ENCODE measurements around the gene LIN7A. TPM values are rescaled to one million over a fixed set of nuclear protein-coding genes. Genes with fewer than 3 reads are reported as not detected.

Gene LIN7A
- total RNA-seq, 2 donors from 2014 or later = 0.21 to 0.22 TPM

- DNase-seq = no peak
- Mint-ChIP-seq H3K4me1 (no peaks in the 10 kb centered on the region), H3K27me3 (no peaks in the 10 kb centered on the region), H3K4me3 (no peak overlapping the region), H3K27ac (no peak overlapping the region), H3K36me3 (ENCODE audit: low read depth) (no peaks in the 10 kb centered on the region)
- H3K9me3 ChIP-seq (ENCODE audit: control insufficient read depth, low read length, poor library complexity, severe bottlenecking) = no peaks in the 10 kb centered on the region
- ATAC-seq = no peak
Observed at GRCh38 chr12:80770958-80771357, 166.8 kb downstream of the LIN7A start.

GRCh38 chr12:80769553-80770140 is 168.1 kb downstream of the LIN7A start:
- Mint-ChIP-seq H3K4me3 (no peak overlapping the region), H3K4me1 (no peaks in the 10 kb centered on the region)

DNA sequence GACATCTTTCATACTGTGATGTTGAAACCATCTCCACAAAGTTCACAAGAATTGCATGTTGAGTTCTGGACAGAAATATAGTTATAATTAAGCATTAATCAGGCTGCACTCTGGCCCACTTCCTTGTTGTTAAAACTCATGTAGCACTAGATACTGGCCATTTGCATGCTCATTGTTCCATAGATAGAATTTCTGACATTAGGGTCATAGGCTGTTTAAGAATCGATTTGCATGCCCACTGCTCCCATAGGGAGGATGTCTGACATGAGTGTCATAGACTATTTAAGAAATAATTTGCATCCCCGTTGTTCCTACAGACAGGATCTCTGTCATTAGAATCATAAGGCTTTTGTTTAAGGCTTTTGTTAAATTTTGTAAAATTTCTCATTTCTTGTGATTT is 170.8 kb downstream of the LIN7A start:
- no peak for ATAC-seq
- DNase-seq = no peak
- Mint-ChIP-seq H3K4me3 (no peak overlapping the region), H3K27me3 (no peaks in the 10 kb centered on the region), H3K36me3 (ENCODE audit: low read depth) (no peaks in the 10 kb centered on the region), H3K4me1 (no peaks in the 10 kb centered on the region), H3K27ac (no peak overlapping the region)
- H3K9me3 ChIP-seq (ENCODE audit: control insufficient read depth, low read length, poor library complexity, severe bottlenecking) = no peaks in the 10 kb centered on the region

More at GRCh38 chr12:80769553-80770140, 168.1 kb downstream of the LIN7A start:
- DNase-seq = no peak
- H3K9me3 ChIP-seq (ENCODE audit: control insufficient read depth, low read length, poor library complexity, severe bottlenecking) = no peaks in the 10 kb centered on the region
- Mint-ChIP-seq H3K36me3 (ENCODE audit: low read depth) (no peaks in the 10 kb centered on the region), H3K27ac (no peak overlapping the region), H3K27me3 (no peaks in the 10 kb centered on the region)
- no peak for ATAC-seq

DNA sequence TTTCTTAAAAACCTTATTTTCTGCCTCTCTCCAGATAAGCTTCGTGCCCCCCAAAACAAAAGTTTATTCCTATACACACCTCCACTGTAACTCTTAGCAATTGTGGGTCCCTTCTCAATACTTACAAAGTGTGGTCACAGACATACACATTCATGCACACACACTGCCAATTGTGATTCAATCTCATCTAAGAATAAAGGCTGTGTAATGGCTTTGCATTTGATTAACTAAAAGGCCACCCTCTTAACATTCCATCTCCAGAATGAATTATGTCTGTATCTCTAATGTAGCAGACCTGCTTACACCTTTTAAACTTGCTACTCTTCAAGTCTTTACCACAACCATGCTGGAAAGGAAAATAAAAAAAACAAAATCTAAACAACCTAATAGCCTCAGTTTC is 171.5 kb downstream of the LIN7A start:
- no peaks in the 10 kb centered on the region for H3K36me3 Mint-ChIP-seq (ENCODE audit: low read depth)

GRCh38 chr12:80763874-80764273 is 173.9 kb downstream of the LIN7A start:
- H3K9me3 ChIP-seq (ENCODE audit: control insufficient read depth, low read length, poor library complexity, severe bottlenecking) = no peaks in the 10 kb centered on the region
- Mint-ChIP-seq H3K4me3 (no peak overlapping the region), H3K27me3 (no peaks in the 10 kb centered on the region), H3K27ac (no peak overlapping the region), H3K4me1 (no peaks in the 10 kb centered on the region), H3K36me3 (ENCODE audit: low read depth) (no peaks in the 10 kb centered on the region)
- no peak for DNase-seq
- no peak for ATAC-seq

More for the DNA sequence above, 171.5 kb downstream of the LIN7A start:
- ATAC-seq (no peak), DNase-seq (no peak)
- H3K9me3 ChIP-seq (ENCODE audit: control insufficient read depth, low read length, poor library complexity, severe bottlenecking) = no peaks in the 10 kb centered on the region
- H3K4me3 Mint-ChIP-seq = no peak overlapping the region
- no peaks in the 10 kb centered on the region for H3K27me3 Mint-ChIP-seq
- no peak overlapping the region for H3K27ac Mint-ChIP-seq
- no peaks in the 10 kb centered on the region for H3K4me1 Mint-ChIP-seq

- ATAC-seq (no peak), DNase-seq (no peak)
- H3K4me3 Mint-ChIP-seq = no peak overlapping the region
- no peaks in the 10 kb centered on the region for H3K36me3 Mint-ChIP-seq (ENCODE audit: low read depth)
- H3K4me1 Mint-ChIP-seq = no peaks in the 10 kb centered on the region
- H3K27me3 Mint-ChIP-seq = no peaks in the 10 kb centered on the region
- no peaks in the 10 kb centered on the region for H3K9me3 ChIP-seq (ENCODE audit: control insufficient read depth, low read length, poor library complexity, severe bottlenecking)
- no peak overlapping the region for H3K27ac Mint-ChIP-seq
Observed at GRCh38 chr12:80761838-80762237, 175.9 kb downstream of the LIN7A start.

DNA sequence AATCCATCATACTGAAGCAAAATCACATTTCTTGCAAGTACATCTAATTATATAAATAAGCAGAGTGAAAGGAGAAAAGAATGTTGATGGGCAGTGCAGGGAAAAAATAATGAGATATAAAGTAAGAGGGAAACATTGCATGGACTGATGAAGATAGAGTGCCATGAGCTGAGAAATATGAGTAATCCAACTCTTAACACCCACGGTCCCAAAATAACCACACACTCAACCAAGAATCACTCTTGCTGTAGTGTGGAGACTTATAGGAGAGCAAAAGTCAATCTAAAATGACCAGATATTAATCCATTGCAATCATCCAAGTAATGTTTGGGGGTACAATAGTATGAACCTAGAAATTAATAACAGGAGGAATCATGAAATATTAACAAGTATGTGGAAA is 180.9 kb downstream of the LIN7A start:
- no peaks in the 10 kb centered on the region for H3K4me1 Mint-ChIP-seq
- ATAC-seq = no peak
- no peaks in the 10 kb centered on the region for H3K27me3 Mint-ChIP-seq
- H3K27ac Mint-ChIP-seq = no peak overlapping the region
- H3K4me3 Mint-ChIP-seq = no peak overlapping the region
- no peaks in the 10 kb centered on the region for H3K36me3 Mint-ChIP-seq (ENCODE audit: low read depth)
- no peak for DNase-seq
- H3K9me3 ChIP-seq (ENCODE audit: control insufficient read depth, low read length, poor library complexity, severe bottlenecking) = no peaks in the 10 kb centered on the region

GRCh38 chr12:80754274-80754673 is 183.5 kb downstream of the LIN7A start:
- no peaks in the 10 kb centered on the region for H3K27me3 Mint-ChIP-seq

GRCh38 chr12:80752464-80752863 is 185.3 kb downstream of the LIN7A start:
- Mint-ChIP-seq H3K4me1 (no peaks in the 10 kb centered on the region), H3K27me3 (no peaks in the 10 kb centered on the region), H3K4me3 (no peak overlapping the region), H3K27ac (no peak overlapping the region), H3K36me3 (ENCODE audit: low read depth) (no peaks in the 10 kb centered on the region)
- ATAC-seq (no peak), DNase-seq (no peak)
- no peaks in the 10 kb centered on the region for H3K9me3 ChIP-seq (ENCODE audit: control insufficient read depth, low read length, poor library complexity, severe bottlenecking)

More at GRCh38 chr12:80754274-80754673, 183.5 kb downstream of the LIN7A start:
- H3K4me3 Mint-ChIP-seq = no peak overlapping the region
- no peaks in the 10 kb centered on the region for H3K36me3 Mint-ChIP-seq (ENCODE audit: low read depth)
- H3K27ac Mint-ChIP-seq = no peak overlapping the region
- H3K4me1 Mint-ChIP-seq = no peaks in the 10 kb centered on the region
- DNase-seq (no peak), ATAC-seq (no peak)
- no peaks in the 10 kb centered on the region for H3K9me3 ChIP-seq (ENCODE audit: control insufficient read depth, low read length, poor library complexity, severe bottlenecking)

- Mint-ChIP-seq H3K36me3 (ENCODE audit: low read depth) (no peaks in the 10 kb centered on the region), H3K27ac (no peak overlapping the region), H3K27me3 (no peaks in the 10 kb centered on the region), H3K4me1 (no peaks in the 10 kb centered on the region), H3K4me3 (no peak overlapping the region)
- DNase-seq (no peak), ATAC-seq (no peak)
- H3K9me3 ChIP-seq (ENCODE audit: control insufficient read depth, low read length, poor library complexity, severe bottlenecking) = no peaks in the 10 kb centered on the region
Observed at GRCh38 chr12:80749456-80749855, 188.3 kb downstream of the LIN7A start.

- DNase-seq = no peak
- H3K36me3 Mint-ChIP-seq (ENCODE audit: low read depth) = no peaks in the 10 kb centered on the region
- H3K9me3 ChIP-seq (ENCODE audit: control insufficient read depth, low read length, poor library complexity, severe bottlenecking) = no peaks in the 10 kb centered on the region
- H3K4me3 Mint-ChIP-seq = no peak overlapping the region
- H3K27me3 Mint-ChIP-seq = no peaks in the 10 kb centered on the region
- ATAC-seq = no peak
- H3K27ac Mint-ChIP-seq = no peak overlapping the region
- H3K4me1 Mint-ChIP-seq = no peaks in the 10 kb centered on the region
Observed at GRCh38 chr12:80747800-80748199, 189.9 kb downstream of the LIN7A start.

GRCh38 chr12:80745851-80746505 is 191.8 kb downstream of the LIN7A start:
- Mint-ChIP-seq H3K27me3 (no peaks in the 10 kb centered on the region), H3K4me3 (no peak overlapping the region), H3K4me1 (no peaks in the 10 kb centered on the region), H3K27ac (no peak overlapping the region), H3K36me3 (ENCODE audit: low read depth) (no peaks in the 10 kb centered on the region)
- no peak for DNase-seq
- ATAC-seq = no peak
- H3K9me3 ChIP-seq (ENCODE audit: control insufficient read depth, low read length, poor library complexity, severe bottlenecking) = no peaks in the 10 kb centered on the region
